Measurements from ENCODE around the gene COX17.

DNA sequence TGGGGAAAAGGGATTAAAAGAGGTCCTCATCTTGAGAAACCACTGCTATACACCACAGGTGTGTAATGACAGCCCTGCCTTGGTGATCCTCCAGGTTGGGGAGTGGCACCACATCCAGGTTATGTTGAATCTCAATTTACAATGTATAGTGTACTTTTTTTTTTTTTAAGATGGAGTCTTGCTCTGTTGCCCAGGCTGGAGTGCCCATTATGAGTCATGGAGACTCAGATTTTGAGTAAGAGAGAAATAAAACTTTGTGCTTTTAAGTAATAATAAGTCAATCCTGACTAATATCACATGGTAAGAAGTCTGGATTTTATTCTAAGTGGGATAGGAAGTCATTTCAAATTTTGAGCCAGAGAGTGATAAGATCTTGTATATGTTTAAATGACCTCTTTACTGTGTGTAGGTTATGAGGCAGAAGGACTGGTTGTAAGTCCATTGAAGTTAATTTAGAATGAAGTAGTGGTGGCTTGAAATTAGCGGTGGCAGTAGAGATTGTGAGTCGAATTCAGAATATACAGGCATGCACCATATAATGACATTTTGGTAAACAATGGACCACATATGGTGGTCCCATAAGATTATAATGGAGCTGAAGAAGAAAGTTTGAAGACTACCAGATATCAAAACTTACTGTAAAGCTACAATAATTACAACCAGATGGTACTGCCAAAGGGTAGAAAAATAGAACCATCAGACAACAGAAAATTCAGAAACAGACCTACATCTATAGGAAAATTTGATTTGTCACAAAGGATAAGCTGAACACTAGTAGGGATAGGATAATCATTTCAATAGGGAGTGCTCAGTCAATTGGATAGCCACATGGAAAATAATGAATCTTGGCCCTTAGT is 37.5 kb downstream of the COX17 start:
- TF ChIP-seq, protein P1, sequence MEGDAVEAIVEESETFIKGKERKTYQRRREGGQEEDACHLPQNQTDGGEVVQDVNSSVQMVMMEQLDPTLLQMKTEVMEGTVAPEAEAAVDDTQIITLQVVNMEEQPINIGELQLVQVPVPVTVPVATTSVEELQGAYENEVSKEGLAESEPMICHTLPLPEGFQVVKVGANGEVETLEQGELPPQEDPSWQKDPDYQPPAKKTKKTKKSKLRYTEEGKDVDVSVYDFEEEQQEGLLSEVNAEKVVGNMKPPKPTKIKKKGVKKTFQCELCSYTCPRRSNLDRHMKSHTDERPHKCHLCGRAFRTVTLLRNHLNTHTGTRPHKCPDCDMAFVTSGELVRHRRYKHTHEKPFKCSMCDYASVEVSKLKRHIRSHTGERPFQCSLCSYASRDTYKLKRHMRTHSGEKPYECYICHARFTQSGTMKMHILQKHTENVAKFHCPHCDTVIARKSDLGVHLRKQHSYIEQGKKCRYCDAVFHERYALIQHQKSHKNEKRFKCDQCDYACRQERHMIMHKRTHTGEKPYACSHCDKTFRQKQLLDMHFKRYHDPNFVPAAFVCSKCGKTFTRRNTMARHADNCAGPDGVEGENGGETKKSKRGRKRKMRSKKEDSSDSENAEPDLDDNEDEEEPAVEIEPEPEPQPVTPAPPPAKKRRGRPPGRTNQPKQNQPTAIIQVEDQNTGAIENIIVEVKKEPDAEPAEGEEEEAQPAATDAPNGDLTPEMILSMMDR (IDR thresholded peaks at IDR 0.05; ENCODE audit: poor library complexity), result no peak
- TF ChIP-seq EZH2phosphoT487 (IDR thresholded peaks at IDR 0.05; ENCODE audit: low read depth, severe bottlenecking, unreplicated experiment), result no peak
- TF ChIP-seq EZH2 (IDR thresholded peaks at IDR 0.05; ENCODE audit: borderline replicate concordance), result no peak
